ENCODE data around the gene ESYT2.

ESYT2 gene

DNA sequence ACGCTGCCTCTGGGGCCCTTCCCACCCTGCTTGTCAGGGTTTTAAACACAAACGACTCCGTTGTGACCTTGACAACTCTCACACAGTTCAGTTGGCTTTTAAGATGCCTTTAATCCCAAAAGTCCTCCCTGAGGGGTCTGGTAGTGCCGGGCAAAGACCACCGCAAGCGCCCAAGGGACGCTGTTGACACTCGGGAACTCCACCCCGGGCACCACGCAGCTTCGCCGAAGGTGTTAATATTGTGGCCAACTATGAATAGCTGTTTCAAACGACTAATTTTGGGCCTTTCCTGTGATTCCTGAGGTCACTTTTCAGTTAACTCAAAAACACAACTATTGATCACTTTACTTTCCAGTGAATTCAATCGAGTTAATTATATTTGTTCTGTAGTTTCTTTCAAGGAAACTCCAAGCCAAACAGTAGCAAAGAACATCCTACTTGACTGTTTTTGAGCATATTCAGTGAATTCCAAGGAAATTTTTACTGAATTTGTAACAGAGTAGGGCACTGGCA, 958 bp upstream of the ESYT2 start:
- H3K27ac ChIP-seq, result peak overlapping the region; percentile 95
- H3K4me3 ChIP-seq (ENCODE audit: low read depth in 1 of 2, low read length in 1 of 2), result peak overlapping the region; percentile 87 to 94
- TF ChIP-seq, protein P1, sequence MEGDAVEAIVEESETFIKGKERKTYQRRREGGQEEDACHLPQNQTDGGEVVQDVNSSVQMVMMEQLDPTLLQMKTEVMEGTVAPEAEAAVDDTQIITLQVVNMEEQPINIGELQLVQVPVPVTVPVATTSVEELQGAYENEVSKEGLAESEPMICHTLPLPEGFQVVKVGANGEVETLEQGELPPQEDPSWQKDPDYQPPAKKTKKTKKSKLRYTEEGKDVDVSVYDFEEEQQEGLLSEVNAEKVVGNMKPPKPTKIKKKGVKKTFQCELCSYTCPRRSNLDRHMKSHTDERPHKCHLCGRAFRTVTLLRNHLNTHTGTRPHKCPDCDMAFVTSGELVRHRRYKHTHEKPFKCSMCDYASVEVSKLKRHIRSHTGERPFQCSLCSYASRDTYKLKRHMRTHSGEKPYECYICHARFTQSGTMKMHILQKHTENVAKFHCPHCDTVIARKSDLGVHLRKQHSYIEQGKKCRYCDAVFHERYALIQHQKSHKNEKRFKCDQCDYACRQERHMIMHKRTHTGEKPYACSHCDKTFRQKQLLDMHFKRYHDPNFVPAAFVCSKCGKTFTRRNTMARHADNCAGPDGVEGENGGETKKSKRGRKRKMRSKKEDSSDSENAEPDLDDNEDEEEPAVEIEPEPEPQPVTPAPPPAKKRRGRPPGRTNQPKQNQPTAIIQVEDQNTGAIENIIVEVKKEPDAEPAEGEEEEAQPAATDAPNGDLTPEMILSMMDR (IDR thresholded peaks at IDR 0.05), result no peak

DNA sequence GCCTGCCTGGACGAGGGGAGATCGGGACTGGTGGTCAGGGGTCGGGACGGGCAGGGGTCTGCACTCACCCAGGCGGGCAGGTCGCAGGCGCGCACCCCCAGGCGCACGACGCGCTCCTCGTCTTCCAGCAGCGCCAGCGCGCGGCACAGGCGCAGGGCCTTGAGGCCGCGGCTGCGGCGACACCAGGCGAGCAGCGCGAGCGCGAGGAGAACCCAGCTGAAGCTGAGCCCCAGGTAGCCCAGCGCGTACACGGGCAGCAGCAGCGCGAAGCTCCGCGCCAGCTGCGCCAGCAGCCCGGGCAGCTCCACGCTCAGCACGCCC, 328 bp downstream of the ESYT2 start:
- H3K4me1 ChIP-seq (ENCODE audit: control insufficient read depth in 1 of 2, insufficient read depth in 1 of 2, low read depth in 1 of 2, low read length in 1 of 2), result peaks cover 27 to 28% of the 10 kb centered on the region in 2 experiments
- H3K36me3 ChIP-seq, result no peaks in the 10 kb centered on the region
- H3K27me3 ChIP-seq, result no peaks in the 10 kb centered on the region
- TF ChIP-seq, protein P1 (IDR thresholded peaks at IDR 0.05), result no peak
- H3K4me3 ChIP-seq (ENCODE audit: low read depth in 1 of 2, low read length in 1 of 2), result peak overlapping the region; percentile 85 to 87
- H3K27ac ChIP-seq, result peak overlapping the region; percentile 95
- H3K9me3 ChIP-seq, result no peaks in the 10 kb centered on the region

More for the DNA sequence above, 958 bp upstream of the ESYT2 start:
- H3K27me3 ChIP-seq, result no peaks in the 10 kb centered on the region
- no peaks in the 10 kb centered on the region for H3K9me3 ChIP-seq
- no peaks in the 10 kb centered on the region for H3K36me3 ChIP-seq
- H3K4me1 ChIP-seq (ENCODE audit: control insufficient read depth in 1 of 2, insufficient read depth in 1 of 2, low read depth in 1 of 2, low read length in 1 of 2), result peaks cover 25 to 26% of the 10 kb centered on the region in 2 experiments

DNA sequence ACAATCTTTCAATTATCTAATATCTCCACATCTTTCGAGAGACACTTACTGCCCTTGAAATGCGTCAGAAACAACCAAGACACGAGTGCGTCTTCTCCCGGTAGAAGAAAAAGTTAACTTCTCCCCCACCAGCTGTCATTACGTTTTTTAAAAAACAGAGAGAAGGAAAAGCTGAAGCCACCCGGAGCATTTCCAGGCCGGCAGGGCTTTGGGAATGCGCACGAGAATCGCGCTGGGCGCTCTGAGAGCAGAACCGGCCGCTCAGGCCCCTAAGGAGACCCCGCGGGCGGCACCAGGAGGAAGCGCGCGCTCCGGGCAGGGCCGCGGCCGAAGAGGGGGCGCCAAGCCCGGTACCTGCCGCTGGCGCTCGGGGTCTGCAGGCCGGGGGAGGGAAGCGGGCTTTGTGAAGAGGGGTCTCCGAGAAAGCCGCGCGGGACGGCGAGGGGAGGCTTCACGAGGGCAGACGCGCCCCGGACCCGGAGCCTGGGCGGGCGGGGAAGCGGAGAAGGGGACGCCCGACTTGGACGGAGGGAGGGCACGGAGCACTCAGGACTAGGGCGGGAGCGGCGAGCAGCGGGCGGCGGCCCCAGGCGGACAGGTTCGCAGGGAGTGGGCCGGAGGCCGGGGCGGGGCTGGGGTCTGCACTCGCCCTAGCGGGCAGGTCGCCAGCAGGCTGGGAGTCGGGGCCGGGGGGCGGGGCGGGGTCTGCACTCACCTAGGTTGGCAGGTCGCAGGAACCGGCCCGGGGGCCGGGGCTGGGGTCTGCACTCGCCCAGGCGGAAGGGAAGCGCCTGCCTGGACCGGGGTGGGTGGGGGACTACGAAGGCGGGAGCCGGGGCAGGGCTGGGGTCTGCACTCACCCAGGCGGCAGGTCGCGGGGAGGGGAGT, 932 bp downstream of the ESYT2 start:
- peaks cover 30 to 33% of the 10 kb centered on the region in 2 experiments for H3K4me1 ChIP-seq (ENCODE audit: control insufficient read depth in 1 of 2, insufficient read depth in 1 of 2, low read depth in 1 of 2, low read length in 1 of 2)
- H3K36me3 ChIP-seq, result no peaks in the 10 kb centered on the region
- H3K27ac ChIP-seq, result peak overlapping the region; percentile 95
- H3K9me3 ChIP-seq, result no peaks in the 10 kb centered on the region
- no peaks in the 10 kb centered on the region for H3K27me3 ChIP-seq
- H3K4me3 ChIP-seq (ENCODE audit: low read depth in 1 of 2, low read length in 1 of 2), result peak overlapping the region; percentile 85 to 87
- TF ChIP-seq, protein P1 (IDR thresholded peaks at IDR 0.05), result peak; percentile 11

DNA sequence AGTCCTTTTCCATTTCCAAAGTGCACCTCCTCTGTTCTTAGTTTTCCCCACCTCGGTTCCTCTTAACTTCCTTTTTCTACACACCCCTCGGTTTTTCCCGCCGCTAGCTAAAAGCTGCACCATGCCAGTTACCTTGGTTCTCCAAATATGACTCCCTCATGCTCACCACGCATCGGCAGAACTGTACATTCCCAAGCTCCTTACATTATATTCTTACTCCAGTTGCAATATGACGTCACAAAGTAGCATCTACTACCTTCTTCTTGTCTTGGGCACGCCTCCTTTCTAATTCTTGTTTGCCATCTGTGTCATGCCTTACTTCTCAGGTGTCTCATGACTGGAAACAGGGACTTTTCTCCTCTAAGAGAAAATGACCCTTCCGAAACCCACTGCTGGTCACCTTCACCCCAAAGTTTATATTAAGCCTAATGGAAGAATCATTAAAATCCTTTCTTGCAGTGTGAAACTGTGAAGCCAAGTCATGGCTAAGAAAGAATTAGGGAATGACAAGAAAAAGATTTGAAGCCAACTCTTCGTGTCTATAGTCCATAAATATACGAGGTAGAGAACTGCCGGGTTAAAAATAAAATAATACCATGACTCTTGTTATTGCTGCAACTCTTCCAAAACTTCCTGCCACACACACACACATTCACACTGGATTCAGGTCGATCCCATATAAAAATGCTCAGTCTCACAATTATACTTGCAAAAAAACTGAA, 1.7 kb downstream of the ESYT2 start:
- Histone ChIP-seq H3K27me3 (no peaks in the 10 kb centered on the region), H3K27ac (peak overlapping the region; percentile 95), H3K36me3 (no peaks in the 10 kb centered on the region), H3K9me3 (no peaks in the 10 kb centered on the region), H3K4me1 (ENCODE audit: control insufficient read depth in 1 of 2, insufficient read depth in 1 of 2, low read depth in 1 of 2, low read length in 1 of 2) (peaks cover 30 to 34% of the 10 kb centered on the region in 2 experiments), H3K4me3 (ENCODE audit: low read depth in 1 of 2, low read length in 1 of 2) (peak overlapping the region; percentile 85 to 87)
- TF ChIP-seq, protein P1 (IDR thresholded peaks at IDR 0.05), result no peak

DNA sequence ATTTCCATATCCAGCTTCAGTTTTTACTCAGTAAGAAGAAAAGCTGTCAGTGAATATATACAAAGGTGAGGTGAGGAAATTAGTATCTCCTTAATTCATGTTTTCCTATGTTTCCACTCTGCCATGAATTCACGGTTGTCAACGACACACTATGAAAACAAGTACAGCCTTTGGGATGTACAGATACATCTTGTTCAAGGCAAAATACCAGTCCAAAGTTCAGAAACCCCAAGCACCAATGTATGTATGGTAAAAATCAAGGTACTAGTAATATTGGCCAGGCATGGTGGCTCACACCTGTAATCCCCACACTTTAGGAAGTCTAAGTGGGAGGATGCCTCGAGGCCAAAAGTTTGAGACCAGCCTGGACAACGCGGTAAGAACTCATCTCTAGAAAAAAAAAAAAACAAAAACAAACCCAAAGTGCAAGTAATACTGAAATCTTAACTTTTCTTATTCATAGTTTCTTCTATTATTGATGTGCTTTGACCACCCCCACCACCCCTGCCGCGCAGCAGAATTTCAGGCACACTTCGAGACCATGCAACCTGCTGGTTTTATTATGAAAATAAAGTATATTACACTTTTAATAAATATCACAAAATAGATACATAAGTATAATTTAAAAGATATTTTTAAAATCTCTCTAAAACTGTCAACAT, 3.5 kb downstream of the ESYT2 start:
- no peaks in the 10 kb centered on the region for H3K9me3 ChIP-seq
- no peaks in the 10 kb centered on the region for H3K27me3 ChIP-seq
- no peaks in the 10 kb centered on the region for H3K36me3 ChIP-seq
- no peak overlapping the region for H3K4me3 ChIP-seq (ENCODE audit: low read depth in 1 of 2, low read length in 1 of 2)
- H3K4me1 ChIP-seq (ENCODE audit: control insufficient read depth in 1 of 2, insufficient read depth in 1 of 2, low read depth in 1 of 2, low read length in 1 of 2), result peaks cover 40 to 41% of the 10 kb centered on the region in 2 experiments
- H3K27ac ChIP-seq, result no peak overlapping the region
- TF ChIP-seq, protein P1 (IDR thresholded peaks at IDR 0.05), result no peak

Data from neutrophil (primary cell).